Stimulated activated CD8-positive, alpha-beta memory T cell treated with anti-CD3 and anti-CD28 coated beads, Interleukin-7, amount 100 ng/mL, for 1 hour (primary cell): Measurements from ENCODE around the gene FAM204A.

Source experiments
- DNase-seq, 2 donors: peaks; one replicate each; pipeline ENCODE4 v3.0.0-alpha.2; 2020; ENCODE audit warnings: low read depth in 2 of 2

FAM204A gene

GRCh38 chr10:118330295-118331076, 11.6 kb downstream of the FAM204A start:
- no peak for DNase-seq

GRCh38 chr10:118324140-118324539, 18.0 kb downstream of the FAM204A start:
- DNase-seq = no peak

GRCh38 chr10:118321724-118322575, 20.2 kb downstream of the FAM204A start:
- DNase-seq = no peak

GRCh38 chr10:118315629-118316028, 26.5 kb downstream of the FAM204A start:
- DNase-seq = no peak

GRCh38 chr10:118314882-118315281, 27.2 kb downstream of the FAM204A start:
- DNase-seq = no peak

GRCh38 chr10:118311505-118311904, 30.6 kb downstream of the FAM204A start:
- no peak for DNase-seq

GRCh38 chr10:118310822-118311221, 31.3 kb downstream of the FAM204A start:
- no peak for DNase-seq

- DNase-seq = no peak
These were observed 32.2 kb downstream of the FAM204A start for GRCh38 chr10:118309911-118310310.

- DNase-seq = no peak
These were observed 33.5 kb downstream of the FAM204A start for GRCh38 chr10:118308664-118309063.

- DNase-seq = no peak
These were observed 34.3 kb downstream of the FAM204A start for GRCh38 chr10:118307859-118308258.

GRCh38 chr10:118307220-118307619, 34.9 kb downstream of the FAM204A start:
- DNase-seq = no peak

- no peak for DNase-seq
These were observed 36.4 kb downstream of the FAM204A start for GRCh38 chr10:118305730-118306129.

GRCh38 chr10:118304521-118304920, 37.6 kb downstream of the FAM204A start:
- DNase-seq = no peak

- DNase-seq = no peak
These were observed 40.9 kb downstream of the FAM204A start for GRCh38 chr10:118301211-118301610.

GRCh38 chr10:118300320-118300719, 41.8 kb downstream of the FAM204A start:
- DNase-seq = no peak

GRCh38 chr10:118298787-118299186, 43.3 kb downstream of the FAM204A start:
- DNase-seq = no peak

- no peak for DNase-seq
These were observed 51.0 kb downstream of the FAM204A start for GRCh38 chr10:118291122-118291521.

- DNase-seq = no peak
These were observed 51.6 kb downstream of the FAM204A start for GRCh38 chr10:118290471-118290995.

- no peak for DNase-seq
These were observed 54.9 kb downstream of the FAM204A start for GRCh38 chr10:118287076-118287806.

GRCh38 chr10:118286051-118286838, 55.9 kb downstream of the FAM204A start:
- DNase-seq = no peak

- no peak for DNase-seq
These were observed 59.5 kb downstream of the FAM204A start for GRCh38 chr10:118282670-118283069.
